ENCODE measurements around the gene TMEM131.
"Not testable (repeated sequence)": the region's sequence is repeated elsewhere in the genome, so short reads cannot be mapped to it uniquely, and the experiment has no call there.

The TMEM131 gene

GRCh38 chr2:97834610-97835009 is 161.1 kb downstream of the TMEM131 start:
- H3K27ac ChIP-seq = no peak overlapping the region
- DNase-seq (ENCODE audit: low spot score) = no peak
- CTCF ChIA-PET = interaction anchor here (0.6 to 0.7 kb wide), 4 partner anchors 13 to 847 kb away, joined by 3 to 5 read pairs (median 4); no protein-coding TSS in a partner anchor
- TF ChIP-seq CTCF (conservative IDR thresholded peaks at IDR 0.05; ENCODE audit: low read depth) = no peak
- POLR2A ChIA-PET (ENCODE audit: low non-redundant PET) = no interaction called here

- CTCF ChIA-PET = no interaction called here
- no peak for DNase-seq (ENCODE audit: low spot score)
- POLR2A ChIA-PET (ENCODE audit: low non-redundant PET) = no interaction called here
- TF ChIP-seq CTCF (conservative IDR thresholded peaks at IDR 0.05; ENCODE audit: low read depth) = no peak
- H3K27ac ChIP-seq = no peak overlapping the region
Observed at GRCh38 chr2:97831121-97831520, 164.6 kb downstream of the TMEM131 start.

- CTCF ChIA-PET; H3K27ac ChIP-seq; POLR2A ChIA-PET (ENCODE audit: low non-redundant PET); DNase-seq (ENCODE audit: low spot score): not testable (repeated sequence)
Observed at GRCh38 chr2:97829255-97829654, 166.5 kb downstream of the TMEM131 start.

- CTCF ChIA-PET; POLR2A ChIA-PET (ENCODE audit: low non-redundant PET); H3K27ac ChIP-seq; DNase-seq (ENCODE audit: low spot score): not testable (repeated sequence)
Observed at GRCh38 chr2:97827013-97827412, 168.7 kb downstream of the TMEM131 start.

GRCh38 chr2:97826266-97826847 is 169.4 kb downstream of the TMEM131 start:
- H3K27ac ChIP-seq; DNase-seq (ENCODE audit: low spot score); POLR2A ChIA-PET (ENCODE audit: low non-redundant PET); CTCF ChIA-PET: not testable (repeated sequence)

GRCh38 chr2:97824011-97824410 is 171.7 kb downstream of the TMEM131 start:
- DNase-seq (ENCODE audit: low spot score); POLR2A ChIA-PET (ENCODE audit: low non-redundant PET); CTCF ChIA-PET; H3K27ac ChIP-seq: not testable (repeated sequence)

- H3K27ac ChIP-seq; POLR2A ChIA-PET (ENCODE audit: low non-redundant PET); DNase-seq (ENCODE audit: low spot score): not testable (repeated sequence)
- CTCF ChIA-PET = interaction anchor here (0.6 kb wide), 1 partner anchor 13 kb away, joined by 4 read pairs; no protein-coding TSS in a partner anchor
Observed at GRCh38 chr2:97821862-97822261, 173.9 kb downstream of the TMEM131 start.

GRCh38 chr2:97819754-97820153 is 176.0 kb downstream of the TMEM131 start:
- no peak for TF ChIP-seq CTCF (conservative IDR thresholded peaks at IDR 0.05; ENCODE audit: low read depth)
- H3K27ac ChIP-seq = no peak overlapping the region
- CTCF ChIA-PET = interaction anchor here (2.2 kb wide), 1 partner anchor 13 kb away, joined by 5 read pairs; no protein-coding TSS in a partner anchor
- no peak for DNase-seq (ENCODE audit: low spot score)
- POLR2A ChIA-PET (ENCODE audit: low non-redundant PET) = no interaction called here

- POLR2A ChIA-PET (ENCODE audit: low non-redundant PET) = no interaction called here
- no peak for DNase-seq (ENCODE audit: low spot score)
- no peak overlapping the region for H3K27ac ChIP-seq
- no peak for TF ChIP-seq CTCF (conservative IDR thresholded peaks at IDR 0.05; ENCODE audit: low read depth)
- CTCF ChIA-PET = no interaction called here
Observed at GRCh38 chr2:97816411-97816810, 179.3 kb downstream of the TMEM131 start.

All from RWPE1 (cell line).